Activated B cell treated with CpG ODN at 0.5 μM for 24 hours (primary cell): ENCODE results near the gene P2RY12. TPM values are rescaled to one million over a fixed set of nuclear protein-coding genes. Genes with fewer than 3 reads are reported as not detected.

Experiments
- ATAC-seq: fragments of 200-7000 bp; cut with Tn5 transposase; one replicate; pipeline ENCODE4 v1.10.0; 2021; ENCODE audit warnings: low read depth, mild to moderate bottlenecking, moderate library complexity
- CTCF ChIA-PET: fragments of 350-600 bp; sonication (Branson Sonifier 250); formaldehyde crosslinking; loops from one replicate; lab custom pipeline; 2021; ENCODE audit warnings: antibody characterized with exemption; lab: Charles Lee
- POLR2A ChIA-PET: fragments of 350-600 bp; sonication (Branson Sonifier 250); formaldehyde crosslinking; loops from one replicate; lab custom pipeline; 2021; ENCODE audit warnings: antibody characterized with exemption; lab: Charles Lee
- DNase-seq: peaks from one replicate; pipeline ENCODE4 v3.0.0; 2022
- H3K27ac Mint-ChIP-seq: one replicate; pipeline ENCODE4 v1.8.0; 2020; ENCODE audit warnings: mixed read lengths
- H3K27me3 Mint-ChIP-seq: one replicate; pipeline ENCODE4 v1.8.0; 2021; ENCODE audit warnings: mixed read lengths
- H3K36me3 Mint-ChIP-seq: one replicate; pipeline ENCODE4 v1.8.0; 2021; ENCODE audit warnings: low read depth, mixed read lengths
- H3K4me1 Mint-ChIP-seq: one replicate; pipeline ENCODE4 v1.8.0; 2021; ENCODE audit warnings: mixed read lengths
- H3K4me3 Mint-ChIP-seq: one replicate; pipeline ENCODE4 v1.8.0; 2020; ENCODE audit warnings: mild to moderate bottlenecking, mixed read lengths
- H3K9me3 Mint-ChIP-seq: one replicate; pipeline ENCODE4 v1.8.0; 2020; ENCODE audit warnings: mixed read lengths
- intact Hi-C: fragments of 100-400 bp; cut with micrococcal nuclease; formaldehyde crosslinking; loops from one replicate; pipeline ENCODE4 v1.15.1; 2024
- total RNA-seq: library from RNA; stranded (reverse); gene quantifications from 2 replicates; pipeline ENCODE4 v1.2.3, GENCODE V29; 2022
- TF ChIP-seq, protein P1 (sequence below): fragments of 200-600 bp; IDR thresholded peaks from one replicate; pipeline ENCODE4 v1.8.0; 2022; ENCODE audit warnings: antibody characterized with exemption, mild to moderate bottlenecking

The P2RY12 gene
- total RNA-seq, 1 donor from 2014 or later = 0.58 TPM

DNA sequence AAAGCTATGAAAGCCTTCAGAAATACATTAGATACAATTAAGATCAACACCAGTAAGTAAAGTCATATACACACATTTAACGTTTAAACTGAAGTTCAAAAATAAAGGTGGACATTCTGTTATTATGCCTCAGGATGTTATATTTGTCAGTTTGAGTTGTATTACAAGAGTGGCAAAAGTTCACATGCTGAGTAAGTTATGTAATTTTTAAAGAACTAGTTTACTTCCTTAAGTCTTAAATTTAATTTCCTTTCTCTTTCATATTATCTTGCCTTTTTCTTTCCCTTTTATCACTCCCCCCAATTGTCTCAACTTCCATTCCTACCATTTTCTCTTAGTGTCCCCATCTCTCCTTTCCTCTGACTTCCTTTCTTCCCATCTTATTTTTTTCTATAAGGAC is 63.0 kb downstream of the P2RY12 start:
- Mint-ChIP-seq H3K27me3 (no peaks in the 10 kb centered on the region), H3K9me3 (no peaks in the 10 kb centered on the region), H3K27ac (no peak overlapping the region), H3K4me1 (peaks cover 12% of the 10 kb centered on the region), H3K4me3 (no peak overlapping the region), H3K36me3 (no peaks in the 10 kb centered on the region)
- DNase-seq (no peak), ATAC-seq (no peak)
- ChIA-PET POLR2A (no interaction called here), CTCF (interaction anchor here (0.7 to 0.8 kb wide), 2 partner anchors 11 to 441 kb away, joined by 3 read pairs; no protein-coding TSS in a partner anchor)
- intact Hi-C loops = no loop called here
- TF ChIP-seq, protein P1, sequence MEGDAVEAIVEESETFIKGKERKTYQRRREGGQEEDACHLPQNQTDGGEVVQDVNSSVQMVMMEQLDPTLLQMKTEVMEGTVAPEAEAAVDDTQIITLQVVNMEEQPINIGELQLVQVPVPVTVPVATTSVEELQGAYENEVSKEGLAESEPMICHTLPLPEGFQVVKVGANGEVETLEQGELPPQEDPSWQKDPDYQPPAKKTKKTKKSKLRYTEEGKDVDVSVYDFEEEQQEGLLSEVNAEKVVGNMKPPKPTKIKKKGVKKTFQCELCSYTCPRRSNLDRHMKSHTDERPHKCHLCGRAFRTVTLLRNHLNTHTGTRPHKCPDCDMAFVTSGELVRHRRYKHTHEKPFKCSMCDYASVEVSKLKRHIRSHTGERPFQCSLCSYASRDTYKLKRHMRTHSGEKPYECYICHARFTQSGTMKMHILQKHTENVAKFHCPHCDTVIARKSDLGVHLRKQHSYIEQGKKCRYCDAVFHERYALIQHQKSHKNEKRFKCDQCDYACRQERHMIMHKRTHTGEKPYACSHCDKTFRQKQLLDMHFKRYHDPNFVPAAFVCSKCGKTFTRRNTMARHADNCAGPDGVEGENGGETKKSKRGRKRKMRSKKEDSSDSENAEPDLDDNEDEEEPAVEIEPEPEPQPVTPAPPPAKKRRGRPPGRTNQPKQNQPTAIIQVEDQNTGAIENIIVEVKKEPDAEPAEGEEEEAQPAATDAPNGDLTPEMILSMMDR = no peak

DNA sequence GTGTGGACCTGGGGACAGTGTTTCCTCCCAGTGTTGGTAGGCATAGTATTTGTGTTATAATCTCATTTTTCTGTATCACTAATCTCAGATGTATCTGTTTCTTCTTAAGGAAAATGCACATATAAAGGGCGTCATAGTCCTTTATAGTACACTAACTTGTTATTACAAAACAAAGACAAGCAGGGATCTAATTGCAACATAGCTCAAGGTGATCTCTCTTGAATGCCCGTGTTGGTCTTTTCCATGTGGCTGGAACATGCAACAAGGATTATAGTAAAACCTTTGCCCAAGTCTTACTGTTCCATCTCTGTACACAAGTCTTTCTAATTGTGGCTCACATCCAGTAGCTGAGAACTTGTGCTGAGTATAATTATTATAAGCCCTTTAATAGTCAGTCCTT is 64.4 kb downstream of the P2RY12 start:
- no peak overlapping the region for H3K27ac Mint-ChIP-seq
- ChIA-PET CTCF (no interaction called here), POLR2A (no interaction called here)
- no peaks in the 10 kb centered on the region for H3K27me3 Mint-ChIP-seq
- TF ChIP-seq, protein P1 = no peak
- no peaks in the 10 kb centered on the region for H3K9me3 Mint-ChIP-seq
- no peak for DNase-seq
- no peak for ATAC-seq
- H3K4me3 Mint-ChIP-seq = no peak overlapping the region
- peaks cover 2% of the 10 kb centered on the region for H3K4me1 Mint-ChIP-seq
- no peaks in the 10 kb centered on the region for H3K36me3 Mint-ChIP-seq
- intact Hi-C loops = no loop called here

DNA sequence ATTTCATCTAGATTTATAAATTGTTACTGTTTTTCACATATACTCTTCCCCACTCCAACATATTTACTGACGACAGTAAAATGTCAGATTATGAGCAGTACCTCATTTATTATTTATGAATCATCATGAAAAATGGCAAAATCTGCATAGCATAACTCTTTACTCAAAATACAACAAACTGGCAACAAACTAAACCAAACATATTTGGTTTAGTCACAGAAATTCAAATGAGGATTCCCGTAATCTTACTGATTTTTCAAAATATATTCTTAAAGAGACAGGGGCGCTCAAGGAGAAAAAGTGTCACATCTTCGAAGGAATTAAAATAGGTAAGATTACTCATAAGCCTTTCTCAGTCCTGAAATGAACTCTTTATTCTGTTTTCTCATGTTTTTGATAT is 64.9 kb downstream of the P2RY12 start:
- H3K4me1 Mint-ChIP-seq = peaks cover 2% of the 10 kb centered on the region
- no peaks in the 10 kb centered on the region for H3K27me3 Mint-ChIP-seq
- no peak for ATAC-seq
- H3K9me3 Mint-ChIP-seq = no peaks in the 10 kb centered on the region
- intact Hi-C loops = no loop called here
- ChIA-PET POLR2A (no interaction called here), CTCF (no interaction called here)
- no peak for DNase-seq
- no peak overlapping the region for H3K27ac Mint-ChIP-seq
- no peaks in the 10 kb centered on the region for H3K36me3 Mint-ChIP-seq
- no peak overlapping the region for H3K4me3 Mint-ChIP-seq
- TF ChIP-seq, protein P1 = no peak

DNA sequence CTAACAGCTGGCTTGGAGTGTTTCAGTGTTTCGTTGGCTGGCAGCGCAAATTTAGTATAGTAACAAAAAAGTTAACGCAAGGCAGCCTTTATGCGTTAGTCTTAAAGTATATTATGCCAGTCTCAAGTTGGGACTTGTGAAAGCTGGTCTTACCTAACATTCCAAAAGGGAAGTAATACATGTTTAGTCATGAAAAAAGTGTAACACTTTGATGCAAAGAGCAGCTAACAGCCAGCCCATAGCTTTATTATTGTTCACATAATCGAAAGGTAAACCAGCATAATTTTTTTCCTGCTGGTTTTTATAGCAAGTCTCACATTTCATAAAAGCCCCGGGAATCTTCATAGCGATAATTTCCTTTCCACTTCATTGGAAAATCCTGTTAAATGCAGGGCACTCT is 65.6 kb downstream of the P2RY12 start:
- H3K27ac Mint-ChIP-seq = no peak overlapping the region
- peaks cover 2% of the 10 kb centered on the region for H3K4me1 Mint-ChIP-seq
- no peaks in the 10 kb centered on the region for H3K27me3 Mint-ChIP-seq

DNA sequence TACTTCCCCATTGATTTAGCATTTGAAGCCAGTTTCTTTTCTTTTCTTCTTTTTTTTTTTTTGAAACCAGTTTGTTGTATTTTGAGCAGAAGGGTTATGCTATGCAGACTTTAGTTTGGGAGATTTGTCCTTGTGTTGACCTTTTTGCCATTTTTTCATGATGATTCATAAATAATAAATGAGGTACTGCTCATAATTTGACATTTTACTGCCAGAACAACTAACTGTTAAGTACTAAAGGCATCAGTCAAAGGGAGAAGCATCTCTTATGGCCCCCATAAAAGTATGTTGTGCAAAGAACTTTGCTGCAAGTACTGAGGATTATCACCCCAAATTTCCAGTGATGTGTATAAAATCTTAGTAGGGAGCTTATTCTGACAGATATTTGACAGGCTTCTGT is 66.2 kb downstream of the P2RY12 start:
- CTCF ChIA-PET = no interaction called here
- no peak overlapping the region for H3K4me3 Mint-ChIP-seq
- TF ChIP-seq, protein P1 = no peak
- POLR2A ChIA-PET = no interaction called here
- H3K9me3 Mint-ChIP-seq = no peaks in the 10 kb centered on the region
- H3K27ac Mint-ChIP-seq = no peak overlapping the region
- DNase-seq = no peak
- intact Hi-C loops = no loop called here
- ATAC-seq = no peak
- no peaks in the 10 kb centered on the region for H3K36me3 Mint-ChIP-seq
- no peaks in the 10 kb centered on the region for H3K27me3 Mint-ChIP-seq
- peaks cover 2% of the 10 kb centered on the region for H3K4me1 Mint-ChIP-seq

More for the DNA sequence above, 65.6 kb downstream of the P2RY12 start:
- TF ChIP-seq, protein P1 = no peak
- ATAC-seq (no peak), DNase-seq (no peak)
- Mint-ChIP-seq H3K36me3 (no peaks in the 10 kb centered on the region), H3K4me3 (no peak overlapping the region), H3K9me3 (no peaks in the 10 kb centered on the region)
- ChIA-PET POLR2A (no interaction called here), CTCF (no interaction called here)
- intact Hi-C loops = no loop called here
